A549 (cell line): ENCODE results near the gene PTPRN2. TPM values are rescaled to one million over a fixed set of nuclear protein-coding genes. Genes with fewer than 3 reads are reported as not detected.
"Not testable (repeated sequence)": the region's sequence is repeated elsewhere in the genome, so short reads cannot be mapped to it uniquely, and the experiment has no call there.

ENCODE experiments used
- ATAC-seq, 2 experiments: fragments of 200-7000 bp in 1 of 2; fragments of >200 bp in 1 of 2; cut with Nextera tagmentation in 1 of 2; cut with Tn5 transposase in 1 of 2; 3 replicates each; pipeline versions ENCODE4 v1.8.0 to v1.9.1; 2018 to 2020; ENCODE audit warnings: mild to moderate bottlenecking in 1 of 2, moderate library complexity in 1 of 2
- CTCF ChIA-PET: fragments of 300-600 bp; sonication (Branson Sonifier 250); formaldehyde crosslinking; extraction: SDS; loops from one replicate; lab custom pipeline; 2021; ENCODE audit warnings: antibody characterized with exemption, inconsistent platforms; lab: Yijun Ruan, JAX
- POLR2A ChIA-PET: fragments of 350-600 bp; formaldehyde crosslinking; extraction: SDS; loops from one replicate; lab custom pipeline; 2021; ENCODE audit warnings: antibody characterized with exemption, inconsistent platforms; lab: Yijun Ruan, JAX
- DNase-seq, 2 experiments: peaks; one replicate each; pipeline versions ENCODE4 v3.0.0 to v3.0.0-alpha.2; 2011 to 2016; ENCODE audit warnings: low read depth in 1 of 2, low spot score in 1 of 2
- FAIRE-seq: peaks from 2 replicates; lab custom pipeline; 2011; peaks lifted over from hg19 to GRCh38; lab: Jason Lieb, UNC
- H3K27ac ChIP-seq, 2 experiments: fragments of >200 bp; sonication (Bioruptor Twin); formaldehyde crosslinking; 3 replicates each; pipeline ENCODE4 v1.5.1; 2016 to 2017
- H3K4me1 ChIP-seq: fragments of >200 bp; sonication (Bioruptor Twin); formaldehyde crosslinking; 3 replicates; pipeline ENCODE4 v1.6.1; 2016
- H3K4me2 ChIP-seq: fragments of >200 bp; sonication (Bioruptor Twin); formaldehyde crosslinking; 3 replicates; pipeline ENCODE4 v1.6.1; 2016
- H3K4me3 ChIP-seq: fragments of >200 bp; sonication (Bioruptor Twin); formaldehyde crosslinking; 3 replicates; pipeline ENCODE4 v1.5.1; 2016
- H3K9me3 ChIP-seq: fragments of >200 bp; sonication (Bioruptor Twin); formaldehyde crosslinking; 3 replicates; pipeline ENCODE4 v1.6.1; 2016
- BHLHE40 ChIP-seq: IDR thresholded peaks from 2 replicates; pipeline ENCODE4 v1.6.1; 2012; ENCODE audit warnings: low read depth, low read length, inconsistent platforms
- EHF ChIP-seq: fragments of 250-450 bp; sonication (Bioruptor Pico); IDR thresholded peaks from 2 replicates; pipeline ENCODE4 v1.5.0; 2020; ENCODE audit warnings: mild to moderate bottlenecking
- FOSL2 ChIP-seq, 2 experiments: fragments of 450-650 bp in 1 of 2; fragments of >200 bp in 1 of 2; sonication (Bioruptor Twin) in 1 of 2; formaldehyde crosslinking; IDR thresholded peaks; 2 replicates each; pipeline versions ENCODE4 v1.5.0 to v1.6.1; 2016 to 2020; ENCODE audit warnings: mild to moderate bottlenecking in 1 of 2, moderate library complexity in 1 of 2
- FOXS1 ChIP-seq: fragments of 250-450 bp; sonication (Bioruptor Pico); IDR thresholded peaks from 2 replicates; pipeline ENCODE4 v1.5.0; 2020; ENCODE audit warnings: mild to moderate bottlenecking, moderate library complexity
- GATA3 ChIP-seq: IDR thresholded peaks from 2 replicates; pipeline ENCODE4 v1.6.1; 2012; ENCODE audit warnings: borderline replicate concordance
- HDAC2 ChIP-seq: fragments of 200-600 bp; sonication (generic); IDR thresholded peaks from 2 replicates; pipeline ENCODE4 v1.6.1; 2016
- HOXB13 ChIP-seq: fragments of 250-450 bp; sonication (Bioruptor Pico); IDR thresholded peaks from 2 replicates; pipeline ENCODE4 v1.5.0; 2020; ENCODE audit warnings: low read depth, mild to moderate bottlenecking, moderate library complexity
- HOXB5 ChIP-seq: fragments of 250-450 bp; sonication (Bioruptor Pico); IDR thresholded peaks from 2 replicates; pipeline ENCODE4 v1.5.0; 2020; ENCODE audit warnings: mild to moderate bottlenecking, moderate library complexity
- JUN ChIP-seq, 2 experiments: fragments of >200 bp; sonication (Bioruptor Twin); formaldehyde crosslinking; IDR thresholded peaks; 2 replicates in 1 of 2; 3 replicates in 1 of 2; pipeline ENCODE4 v1.6.1; 2016 to 2017
- JUNB ChIP-seq: fragments of >200 bp; sonication (Bioruptor Twin); formaldehyde crosslinking; IDR thresholded peaks from 2 replicates; pipeline ENCODE4 v1.6.1; 2016
- KDM1A ChIP-seq: fragments of 200-600 bp; sonication (generic); IDR thresholded peaks from 2 replicates; pipeline ENCODE4 v1.6.1; 2016; ENCODE audit warnings: low read depth, mild to moderate bottlenecking
- KDM5A ChIP-seq: fragments of 200-600 bp; sonication (generic); IDR thresholded peaks from 2 replicates; pipeline ENCODE4 v1.6.1; 2016; ENCODE audit warnings: antibody characterized with exemption, mild to moderate bottlenecking
- MAFK ChIP-seq: fragments of 450-650 bp; IDR thresholded peaks from 2 replicates; pipeline ENCODE4 v1.6.1; 2014; ENCODE audit not compliant: partially characterized antibody
- MAZ ChIP-seq: fragments of 150-350 bp; IDR thresholded peaks from 2 replicates; pipeline ENCODE4 v1.6.1; 2014; ENCODE audit warnings: antibody characterized with exemption, low read depth, low read length, borderline replicate concordance
- MYC ChIP-seq: IDR thresholded peaks from 2 replicates; pipeline ENCODE4 v1.6.1; 2012; ENCODE audit warnings: mild to moderate bottlenecking, inconsistent platforms, low read length, improper control_type of control experiment, borderline replicate concordance
- NFE2L2 ChIP-seq: fragments of 150-350 bp; conservative IDR thresholded peaks from 2 replicates; pipeline ENCODE4 v1.6.1; 2014; ENCODE audit warnings: low read length
- PHF8 ChIP-seq: fragments of 200-600 bp; sonication (generic); IDR thresholded peaks from 2 replicates; pipeline ENCODE4 v1.6.1; 2016; ENCODE audit warnings: low read depth, mild to moderate bottlenecking, antibody characterized with exemption, moderate library complexity, borderline replicate concordance
- POLR2A ChIP-seq: IDR thresholded peaks from 2 replicates; pipeline ENCODE4 v1.6.1; 2012; ENCODE audit warnings: mild to moderate bottlenecking, low read length
- POLR2AphosphoS2 ChIP-seq: conservative IDR thresholded peaks from 2 replicates; pipeline ENCODE4 v1.6.1; 2012; ENCODE audit warnings: low read length, improper control_type of control experiment, inconsistent platforms
- RAD21 ChIP-seq, 2 experiments: fragments of >200 bp in 1 of 2; sonication (Bioruptor Twin) in 1 of 2; formaldehyde crosslinking in 1 of 2; IDR thresholded peaks in 1 of 2; conservative IDR thresholded peaks in 1 of 2; 2 replicates in 1 of 2; 3 replicates in 1 of 2; pipeline ENCODE4 v1.6.1; 2012 to 2018; ENCODE audit warnings: inconsistent platforms in 1 of 2
- RARB ChIP-seq: fragments of 250-450 bp; sonication (Bioruptor Pico); IDR thresholded peaks from 2 replicates; pipeline ENCODE4 v1.8.0; 2021; ENCODE audit warnings: mild to moderate bottlenecking, moderate library complexity
- RFX5 ChIP-seq: fragments of 450-650 bp; IDR thresholded peaks from 2 replicates; pipeline ENCODE4 v1.7.1; 2014; ENCODE audit warnings: antibody characterized with exemption, mild to moderate bottlenecking, moderate library complexity
- SREBF2 ChIP-seq: fragments of 450-650 bp; IDR thresholded peaks from 2 replicates; pipeline ENCODE4 v1.6.1; 2014; ENCODE audit warnings: mild to moderate bottlenecking, moderate library complexity
- ZFP36 ChIP-seq: fragments of 450-650 bp; IDR thresholded peaks from 2 replicates; pipeline ENCODE4 v1.6.1; 2014; ENCODE audit warnings: borderline replicate concordance; ENCODE audit not compliant: partially characterized antibody
- ZNF302 ChIP-seq: fragments of 250-450 bp; sonication (Bioruptor Pico); IDR thresholded peaks from 2 replicates; pipeline ENCODE4 v1.9.0; 2021; ENCODE audit warnings: inconsistent platforms, mild to moderate bottlenecking, moderate library complexity
- WGBS: methylation state at CpG from one replicate; pipeline ENCODE4 v1.1.6; 2017; ENCODE audit errors: missing lambda C conversion rate; 5-methylcytosine and 5-hydroxymethylcytosine counted together
- polyA plus RNA-seq, 4 experiments: library from polyadenylated mRNA; depleted of rRNA in 3 of 4; stranded (reverse); fragments of >200 nt; fragmentation: RNase III in 1 of 4; extraction: RNeasy Plus Mini Kit Qiagen cat#74134 plus additional on column Dnase treatment in 1 of 4; gene quantifications; 2 replicates in 3 of 4; 3 replicates in 1 of 4; pipeline ENCODE4 v1.2.3, GENCODE V29; 2011 to 2017
- TF ChIP-seq, protein P1 (sequence below): fragments of 200-600 bp; sonication (generic); IDR thresholded peaks from 2 replicates; pipeline ENCODE4 v1.6.1; 2016; ENCODE audit warnings: antibody characterized with exemption, mild to moderate bottlenecking, moderate library complexity
- TF ChIP-seq, protein P2 (sequence below): IDR thresholded peaks from 2 replicates; pipeline ENCODE4 v1.6.1; 2012
- TF ChIP-seq, protein P3 (sequence below): IDR thresholded peaks from 2 replicates; pipeline ENCODE4 v1.6.1; 2012; ENCODE audit warnings: low read depth, borderline replicate concordance

PTPRN2 gene
- polyA plus RNA-seq, 2 of the 4 experiments (the other 2 are of a cell fraction): 0.41 to 1.2 TPM

DNA sequence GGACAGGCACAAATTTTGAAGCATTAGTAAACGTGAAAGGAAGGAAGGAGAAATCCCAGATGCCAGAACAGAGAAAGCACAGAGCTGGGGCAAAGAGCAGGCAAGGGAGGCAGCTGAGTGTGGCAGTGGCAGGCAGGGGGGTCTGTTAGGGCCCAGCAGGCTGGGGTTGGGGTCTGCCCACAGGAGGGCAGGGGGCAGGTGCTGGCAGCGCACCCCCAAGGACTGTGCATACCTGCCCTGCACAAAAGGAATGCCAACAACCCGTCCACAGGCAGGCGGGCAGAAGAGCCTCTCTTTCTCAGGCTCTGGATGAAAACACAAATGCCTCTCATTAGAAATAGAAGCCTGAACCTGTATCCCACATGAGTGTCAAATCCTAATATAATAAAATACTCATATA is 552.3 kb downstream of the PTPRN2 start:
- POLR2A ChIA-PET: no interaction called here
- Histone ChIP-seq H3K9me3 (peaks cover 10% of the 10 kb centered on the region), H3K4me3 (no peak overlapping the region), H3K4me1 (no peaks in the 10 kb centered on the region), H3K27ac (no peak overlapping the region), H3K4me2 (no peak overlapping the region)
- 5% methylated on average over 4 of the region's 4 CpGs for WGBS
- FAIRE-seq: no peak
- no peak for ATAC-seq
- CTCF ChIA-PET: no interaction called here
- TF ChIP-seq RAD21 (conservative IDR thresholded peaks at IDR 0.05 in 1 of 2, IDR thresholded peaks at IDR 0.05 in 1 of 2) (no peak), HOXB13 (CRISPR knock-in tag) (no peak), NFE2L2 (no peak), HOXB5 (CRISPR knock-in tag) (no peak), JUNB (no peak), MAZ (no peak), FOSL2 (IDR thresholded peaks at IDR 0.05) (no peak), FOSL2 (CRISPR knock-in tag; IDR thresholded peaks at IDR 0.05) (no peak), PHF8 (no peak), POLR2AphosphoS2 (no peak), KDM5A (no peak), GATA3 (no peak), MAFK (no peak), EHF (CRISPR knock-in tag) (no peak), RARB (CRISPR knock-in tag) (no peak), JUN (IDR thresholded peaks at IDR 0.05) (no peak), ZFP36 (no peak)
- TF ChIP-seq, protein P1, sequence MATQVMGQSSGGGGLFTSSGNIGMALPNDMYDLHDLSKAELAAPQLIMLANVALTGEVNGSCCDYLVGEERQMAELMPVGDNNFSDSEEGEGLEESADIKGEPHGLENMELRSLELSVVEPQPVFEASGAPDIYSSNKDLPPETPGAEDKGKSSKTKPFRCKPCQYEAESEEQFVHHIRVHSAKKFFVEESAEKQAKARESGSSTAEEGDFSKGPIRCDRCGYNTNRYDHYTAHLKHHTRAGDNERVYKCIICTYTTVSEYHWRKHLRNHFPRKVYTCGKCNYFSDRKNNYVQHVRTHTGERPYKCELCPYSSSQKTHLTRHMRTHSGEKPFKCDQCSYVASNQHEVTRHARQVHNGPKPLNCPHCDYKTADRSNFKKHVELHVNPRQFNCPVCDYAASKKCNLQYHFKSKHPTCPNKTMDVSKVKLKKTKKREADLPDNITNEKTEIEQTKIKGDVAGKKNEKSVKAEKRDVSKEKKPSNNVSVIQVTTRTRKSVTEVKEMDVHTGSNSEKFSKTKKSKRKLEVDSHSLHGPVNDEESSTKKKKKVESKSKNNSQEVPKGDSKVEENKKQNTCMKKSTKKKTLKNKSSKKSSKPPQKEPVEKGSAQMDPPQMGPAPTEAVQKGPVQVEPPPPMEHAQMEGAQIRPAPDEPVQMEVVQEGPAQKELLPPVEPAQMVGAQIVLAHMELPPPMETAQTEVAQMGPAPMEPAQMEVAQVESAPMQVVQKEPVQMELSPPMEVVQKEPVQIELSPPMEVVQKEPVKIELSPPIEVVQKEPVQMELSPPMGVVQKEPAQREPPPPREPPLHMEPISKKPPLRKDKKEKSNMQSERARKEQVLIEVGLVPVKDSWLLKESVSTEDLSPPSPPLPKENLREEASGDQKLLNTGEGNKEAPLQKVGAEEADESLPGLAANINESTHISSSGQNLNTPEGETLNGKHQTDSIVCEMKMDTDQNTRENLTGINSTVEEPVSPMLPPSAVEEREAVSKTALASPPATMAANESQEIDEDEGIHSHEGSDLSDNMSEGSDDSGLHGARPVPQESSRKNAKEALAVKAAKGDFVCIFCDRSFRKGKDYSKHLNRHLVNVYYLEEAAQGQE: no peak
- no peak for DNase-seq

DNA sequence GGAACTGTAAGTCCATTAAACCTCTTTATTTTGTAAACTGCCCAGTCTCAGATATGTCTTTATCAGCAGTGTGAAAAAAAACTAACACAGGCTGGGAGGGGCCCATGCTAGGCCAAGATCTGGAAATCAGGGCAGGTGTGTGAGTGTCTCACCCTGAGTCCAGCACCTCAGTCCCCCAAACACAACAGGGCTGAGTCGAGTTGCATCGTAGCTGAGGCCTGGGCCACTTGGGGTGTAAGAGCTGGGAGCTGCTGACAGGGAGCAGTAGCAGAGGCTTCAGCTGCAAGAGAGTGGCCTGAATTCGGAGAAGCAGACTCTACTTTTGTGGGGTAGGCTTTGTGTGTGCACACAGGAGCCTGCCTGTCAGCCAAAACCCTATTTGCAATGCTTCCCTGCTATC is 553.1 kb downstream of the PTPRN2 start:
- ATAC-seq (no peak), FAIRE-seq (no peak), DNase-seq (no peak)
- Histone ChIP-seq H3K9me3 (peaks cover 7% of the 10 kb centered on the region), H3K27ac (no peak overlapping the region), H3K4me3 (no peak overlapping the region), H3K4me2 (no peak overlapping the region), H3K4me1 (no peaks in the 10 kb centered on the region)
- CTCF ChIA-PET: no interaction called here
- POLR2A ChIA-PET: no interaction called here
- no peak for TF ChIP-seq HOXB5 (CRISPR knock-in tag)
- WGBS: 4% methylated on average over 3 of the region's 3 CpGs

DNA sequence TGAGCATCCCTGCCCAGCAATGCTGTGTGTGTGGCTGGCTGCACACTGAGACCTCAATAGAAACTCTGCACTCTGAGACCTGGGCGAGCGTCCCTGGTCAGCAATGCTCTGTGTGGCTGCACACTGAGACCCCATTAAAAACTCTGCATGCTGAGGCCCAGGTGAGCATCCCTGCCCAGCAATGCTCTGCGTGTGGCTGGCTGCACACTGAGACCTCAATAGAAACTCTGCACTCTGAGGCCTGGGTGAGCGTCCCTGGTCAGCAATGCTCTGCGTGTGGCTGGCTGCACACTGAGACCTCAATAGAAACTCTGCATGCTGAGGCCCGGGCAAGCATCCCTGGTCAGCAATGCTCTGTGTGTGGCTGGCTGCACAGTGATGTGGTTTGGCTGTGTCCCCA is 553.7 kb downstream of the PTPRN2 start:
- POLR2A ChIA-PET, H3K4me1 ChIP-seq, FAIRE-seq: not testable (repeated sequence)

DNA sequence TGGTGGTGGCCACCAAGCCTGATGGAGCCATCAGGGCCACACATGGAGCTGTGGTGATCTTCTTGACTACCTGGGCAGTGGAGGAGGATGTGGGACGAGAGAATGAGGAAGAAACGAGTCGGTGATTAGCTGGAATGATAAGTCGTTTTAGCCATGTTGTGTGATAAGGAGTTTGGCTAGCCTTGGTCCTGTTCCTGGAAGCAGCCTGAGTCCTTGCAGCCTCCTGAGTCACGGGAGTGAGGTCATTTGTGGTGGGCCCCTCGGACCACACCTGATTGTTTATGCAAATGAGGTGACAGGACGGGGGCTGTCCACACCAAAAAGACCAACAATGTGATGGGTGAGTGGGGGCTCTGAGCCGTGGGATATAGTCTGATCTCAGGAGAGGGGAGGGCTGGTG is 554.4 kb downstream of the PTPRN2 start:
- DNase-seq: no peak
- no peak for ATAC-seq
- WGBS: 10% methylated on average over 8 of the region's 8 CpGs
- Histone ChIP-seq H3K9me3 (no peaks in the 10 kb centered on the region; the same call in 2 of the 3 replicates), H3K27ac (no peak overlapping the region), H3K4me1 (no peaks in the 10 kb centered on the region), H3K4me3 (no peak overlapping the region), H3K4me2 (no peak overlapping the region)
- POLR2A ChIA-PET: no interaction called here
- FAIRE-seq: no peak
- CTCF ChIA-PET: no interaction called here
- TF ChIP-seq, protein P2, sequence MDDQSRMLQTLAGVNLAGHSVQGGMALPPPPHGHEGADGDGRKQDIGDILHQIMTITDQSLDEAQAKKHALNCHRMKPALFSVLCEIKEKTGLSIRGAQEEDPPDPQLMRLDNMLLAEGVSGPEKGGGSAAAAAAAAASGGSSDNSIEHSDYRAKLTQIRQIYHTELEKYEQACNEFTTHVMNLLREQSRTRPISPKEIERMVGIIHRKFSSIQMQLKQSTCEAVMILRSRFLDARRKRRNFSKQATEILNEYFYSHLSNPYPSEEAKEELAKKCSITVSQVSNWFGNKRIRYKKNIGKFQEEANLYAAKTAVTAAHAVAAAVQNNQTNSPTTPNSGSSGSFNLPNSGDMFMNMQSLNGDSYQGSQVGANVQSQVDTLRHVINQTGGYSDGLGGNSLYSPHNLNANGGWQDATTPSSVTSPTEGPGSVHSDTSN: no peak
- TF ChIP-seq ZFP36 (no peak), HDAC2 (no peak), KDM1A (no peak), POLR2AphosphoS2 (no peak), SREBF2 (no peak), POLR2A (no peak), PHF8 (no peak), FOSL2 (IDR thresholded peaks at IDR 0.05) (no peak), FOSL2 (CRISPR knock-in tag; IDR thresholded peaks at IDR 0.05) (no peak), ZNF302 (no peak), BHLHE40 (no peak), FOXS1 (CRISPR knock-in tag) (no peak), RFX5 (no peak), RAD21 (conservative IDR thresholded peaks at IDR 0.05 in 1 of 2, IDR thresholded peaks at IDR 0.05 in 1 of 2) (no peak), MYC (no peak)
- TF ChIP-seq, protein P3, sequence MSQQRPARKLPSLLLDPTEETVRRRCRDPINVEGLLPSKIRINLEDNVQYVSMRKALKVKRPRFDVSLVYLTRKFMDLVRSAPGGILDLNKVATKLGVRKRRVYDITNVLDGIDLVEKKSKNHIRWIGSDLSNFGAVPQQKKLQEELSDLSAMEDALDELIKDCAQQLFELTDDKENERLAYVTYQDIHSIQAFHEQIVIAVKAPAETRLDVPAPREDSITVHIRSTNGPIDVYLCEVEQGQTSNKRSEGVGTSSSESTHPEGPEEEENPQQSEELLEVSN: no peak

More for the DNA sequence above, 553.7 kb downstream of the PTPRN2 start:
- DNase-seq, H3K9me3 ChIP-seq, H3K4me3 ChIP-seq, H3K27ac ChIP-seq, ATAC-seq, H3K4me2 ChIP-seq, CTCF ChIA-PET: not testable (repeated sequence)
- 22% methylated on average over 6 of the region's 6 CpGs for WGBS
